ENCODE results near the gene TOMM20.

DNA sequence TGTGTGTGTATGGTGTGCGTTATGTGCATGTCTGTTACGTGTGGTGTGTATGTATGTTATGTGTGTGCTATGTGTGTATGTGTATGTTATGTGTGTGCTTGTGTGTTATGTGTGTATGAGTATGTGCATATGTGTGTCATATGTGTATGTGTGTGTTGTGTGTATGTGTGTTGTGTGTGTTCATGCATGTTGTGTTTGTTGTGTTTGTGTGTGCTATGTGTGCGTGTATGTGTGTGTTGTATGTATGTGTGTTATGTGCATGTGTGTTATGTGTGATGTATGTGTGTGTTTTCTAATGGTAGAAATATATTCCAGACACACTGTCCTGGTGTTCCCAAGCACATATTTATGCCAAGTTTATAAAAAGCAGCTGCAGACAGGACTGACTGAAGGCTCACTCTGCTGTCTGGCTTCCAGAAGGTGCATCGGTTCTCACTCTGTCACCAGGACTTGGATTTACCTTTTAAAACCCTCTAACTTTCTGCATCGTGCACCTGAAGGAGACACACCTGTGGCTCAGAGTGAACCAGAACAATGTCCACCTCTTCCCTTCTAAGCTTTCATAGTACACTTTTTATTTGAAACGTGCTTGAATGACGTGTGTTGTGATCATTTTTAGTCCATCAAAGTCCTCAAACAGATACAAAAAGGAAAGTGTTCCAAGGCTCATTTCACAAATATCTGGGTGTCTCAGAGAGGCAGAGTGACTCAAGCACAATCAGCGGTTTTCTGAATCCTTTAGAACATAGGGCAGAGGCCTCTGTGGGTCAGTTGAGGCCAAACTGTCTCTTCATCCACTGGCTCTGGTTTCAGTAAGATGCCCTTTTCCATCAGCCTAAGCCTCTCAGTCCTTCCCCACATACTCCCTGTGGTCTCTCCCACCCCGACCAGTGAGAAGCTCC lies 49.9 kb downstream of the TOMM20 start:
- TF ChIP-seq SP1 (CRISPR knock-in tag; conservative IDR thresholded peaks at IDR 0.05), result no peak
- TF ChIP-seq, protein P1, sequence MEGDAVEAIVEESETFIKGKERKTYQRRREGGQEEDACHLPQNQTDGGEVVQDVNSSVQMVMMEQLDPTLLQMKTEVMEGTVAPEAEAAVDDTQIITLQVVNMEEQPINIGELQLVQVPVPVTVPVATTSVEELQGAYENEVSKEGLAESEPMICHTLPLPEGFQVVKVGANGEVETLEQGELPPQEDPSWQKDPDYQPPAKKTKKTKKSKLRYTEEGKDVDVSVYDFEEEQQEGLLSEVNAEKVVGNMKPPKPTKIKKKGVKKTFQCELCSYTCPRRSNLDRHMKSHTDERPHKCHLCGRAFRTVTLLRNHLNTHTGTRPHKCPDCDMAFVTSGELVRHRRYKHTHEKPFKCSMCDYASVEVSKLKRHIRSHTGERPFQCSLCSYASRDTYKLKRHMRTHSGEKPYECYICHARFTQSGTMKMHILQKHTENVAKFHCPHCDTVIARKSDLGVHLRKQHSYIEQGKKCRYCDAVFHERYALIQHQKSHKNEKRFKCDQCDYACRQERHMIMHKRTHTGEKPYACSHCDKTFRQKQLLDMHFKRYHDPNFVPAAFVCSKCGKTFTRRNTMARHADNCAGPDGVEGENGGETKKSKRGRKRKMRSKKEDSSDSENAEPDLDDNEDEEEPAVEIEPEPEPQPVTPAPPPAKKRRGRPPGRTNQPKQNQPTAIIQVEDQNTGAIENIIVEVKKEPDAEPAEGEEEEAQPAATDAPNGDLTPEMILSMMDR (IDR thresholded peaks at IDR 0.05), result no peak
- TF ChIP-seq, protein P2, sequence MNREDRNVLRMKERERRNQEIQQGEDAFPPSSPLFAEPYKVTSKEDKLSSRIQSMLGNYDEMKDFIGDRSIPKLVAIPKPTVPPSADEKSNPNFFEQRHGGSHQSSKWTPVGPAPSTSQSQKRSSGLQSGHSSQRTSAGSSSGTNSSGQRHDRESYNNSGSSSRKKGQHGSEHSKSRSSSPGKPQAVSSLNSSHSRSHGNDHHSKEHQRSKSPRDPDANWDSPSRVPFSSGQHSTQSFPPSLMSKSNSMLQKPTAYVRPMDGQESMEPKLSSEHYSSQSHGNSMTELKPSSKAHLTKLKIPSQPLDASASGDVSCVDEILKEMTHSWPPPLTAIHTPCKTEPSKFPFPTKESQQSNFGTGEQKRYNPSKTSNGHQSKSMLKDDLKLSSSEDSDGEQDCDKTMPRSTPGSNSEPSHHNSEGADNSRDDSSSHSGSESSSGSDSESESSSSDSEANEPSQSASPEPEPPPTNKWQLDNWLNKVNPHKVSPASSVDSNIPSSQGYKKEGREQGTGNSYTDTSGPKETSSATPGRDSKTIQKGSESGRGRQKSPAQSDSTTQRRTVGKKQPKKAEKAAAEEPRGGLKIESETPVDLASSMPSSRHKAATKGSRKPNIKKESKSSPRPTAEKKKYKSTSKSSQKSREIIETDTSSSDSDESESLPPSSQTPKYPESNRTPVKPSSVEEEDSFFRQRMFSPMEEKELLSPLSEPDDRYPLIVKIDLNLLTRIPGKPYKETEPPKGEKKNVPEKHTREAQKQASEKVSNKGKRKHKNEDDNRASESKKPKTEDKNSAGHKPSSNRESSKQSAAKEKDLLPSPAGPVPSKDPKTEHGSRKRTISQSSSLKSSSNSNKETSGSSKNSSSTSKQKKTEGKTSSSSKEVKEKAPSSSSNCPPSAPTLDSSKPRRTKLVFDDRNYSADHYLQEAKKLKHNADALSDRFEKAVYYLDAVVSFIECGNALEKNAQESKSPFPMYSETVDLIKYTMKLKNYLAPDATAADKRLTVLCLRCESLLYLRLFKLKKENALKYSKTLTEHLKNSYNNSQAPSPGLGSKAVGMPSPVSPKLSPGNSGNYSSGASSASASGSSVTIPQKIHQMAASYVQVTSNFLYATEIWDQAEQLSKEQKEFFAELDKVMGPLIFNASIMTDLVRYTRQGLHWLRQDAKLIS (CRISPR knock-in tag; IDR thresholded peaks at IDR 0.05; ENCODE audit: borderline replicate concordance), result no peak
- TF ChIP-seq, protein P3, sequence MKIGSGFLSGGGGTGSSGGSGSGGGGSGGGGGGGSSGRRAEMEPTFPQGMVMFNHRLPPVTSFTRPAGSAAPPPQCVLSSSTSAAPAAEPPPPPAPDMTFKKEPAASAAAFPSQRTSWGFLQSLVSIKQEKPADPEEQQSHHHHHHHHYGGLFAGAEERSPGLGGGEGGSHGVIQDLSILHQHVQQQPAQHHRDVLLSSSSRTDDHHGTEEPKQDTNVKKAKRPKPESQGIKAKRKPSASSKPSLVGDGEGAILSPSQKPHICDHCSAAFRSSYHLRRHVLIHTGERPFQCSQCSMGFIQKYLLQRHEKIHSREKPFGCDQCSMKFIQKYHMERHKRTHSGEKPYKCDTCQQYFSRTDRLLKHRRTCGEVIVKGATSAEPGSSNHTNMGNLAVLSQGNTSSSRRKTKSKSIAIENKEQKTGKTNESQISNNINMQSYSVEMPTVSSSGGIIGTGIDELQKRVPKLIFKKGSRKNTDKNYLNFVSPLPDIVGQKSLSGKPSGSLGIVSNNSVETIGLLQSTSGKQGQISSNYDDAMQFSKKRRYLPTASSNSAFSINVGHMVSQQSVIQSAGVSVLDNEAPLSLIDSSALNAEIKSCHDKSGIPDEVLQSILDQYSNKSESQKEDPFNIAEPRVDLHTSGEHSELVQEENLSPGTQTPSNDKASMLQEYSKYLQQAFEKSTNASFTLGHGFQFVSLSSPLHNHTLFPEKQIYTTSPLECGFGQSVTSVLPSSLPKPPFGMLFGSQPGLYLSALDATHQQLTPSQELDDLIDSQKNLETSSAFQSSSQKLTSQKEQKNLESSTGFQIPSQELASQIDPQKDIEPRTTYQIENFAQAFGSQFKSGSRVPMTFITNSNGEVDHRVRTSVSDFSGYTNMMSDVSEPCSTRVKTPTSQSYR (CRISPR knock-in tag; IDR thresholded peaks at IDR 0.05), result no peak
- TF ChIP-seq NFYB (CRISPR knock-in tag; conservative IDR thresholded peaks at IDR 0.05; ENCODE audit: low read depth), result no peak
- TF ChIP-seq CREM (CRISPR knock-in tag; IDR thresholded peaks at IDR 0.05), result no peak
- TF ChIP-seq TEAD4 (CRISPR knock-in tag; IDR thresholded peaks at IDR 0.05), result no peak
- TF ChIP-seq, protein P4, sequence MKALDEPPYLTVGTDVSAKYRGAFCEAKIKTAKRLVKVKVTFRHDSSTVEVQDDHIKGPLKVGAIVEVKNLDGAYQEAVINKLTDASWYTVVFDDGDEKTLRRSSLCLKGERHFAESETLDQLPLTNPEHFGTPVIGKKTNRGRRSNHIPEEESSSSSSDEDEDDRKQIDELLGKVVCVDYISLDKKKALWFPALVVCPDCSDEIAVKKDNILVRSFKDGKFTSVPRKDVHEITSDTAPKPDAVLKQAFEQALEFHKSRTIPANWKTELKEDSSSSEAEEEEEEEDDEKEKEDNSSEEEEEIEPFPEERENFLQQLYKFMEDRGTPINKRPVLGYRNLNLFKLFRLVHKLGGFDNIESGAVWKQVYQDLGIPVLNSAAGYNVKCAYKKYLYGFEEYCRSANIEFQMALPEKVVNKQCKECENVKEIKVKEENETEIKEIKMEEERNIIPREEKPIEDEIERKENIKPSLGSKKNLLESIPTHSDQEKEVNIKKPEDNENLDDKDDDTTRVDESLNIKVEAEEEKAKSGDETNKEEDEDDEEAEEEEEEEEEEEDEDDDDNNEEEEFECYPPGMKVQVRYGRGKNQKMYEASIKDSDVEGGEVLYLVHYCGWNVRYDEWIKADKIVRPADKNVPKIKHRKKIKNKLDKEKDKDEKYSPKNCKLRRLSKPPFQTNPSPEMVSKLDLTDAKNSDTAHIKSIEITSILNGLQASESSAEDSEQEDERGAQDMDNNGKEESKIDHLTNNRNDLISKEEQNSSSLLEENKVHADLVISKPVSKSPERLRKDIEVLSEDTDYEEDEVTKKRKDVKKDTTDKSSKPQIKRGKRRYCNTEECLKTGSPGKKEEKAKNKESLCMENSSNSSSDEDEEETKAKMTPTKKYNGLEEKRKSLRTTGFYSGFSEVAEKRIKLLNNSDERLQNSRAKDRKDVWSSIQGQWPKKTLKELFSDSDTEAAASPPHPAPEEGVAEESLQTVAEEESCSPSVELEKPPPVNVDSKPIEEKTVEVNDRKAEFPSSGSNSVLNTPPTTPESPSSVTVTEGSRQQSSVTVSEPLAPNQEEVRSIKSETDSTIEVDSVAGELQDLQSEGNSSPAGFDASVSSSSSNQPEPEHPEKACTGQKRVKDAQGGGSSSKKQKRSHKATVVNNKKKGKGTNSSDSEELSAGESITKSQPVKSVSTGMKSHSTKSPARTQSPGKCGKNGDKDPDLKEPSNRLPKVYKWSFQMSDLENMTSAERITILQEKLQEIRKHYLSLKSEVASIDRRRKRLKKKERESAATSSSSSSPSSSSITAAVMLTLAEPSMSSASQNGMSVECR (CRISPR knock-in tag; IDR thresholded peaks at IDR 0.05; ENCODE audit: borderline replicate concordance), result no peak
- TF ChIP-seq, protein P5, sequence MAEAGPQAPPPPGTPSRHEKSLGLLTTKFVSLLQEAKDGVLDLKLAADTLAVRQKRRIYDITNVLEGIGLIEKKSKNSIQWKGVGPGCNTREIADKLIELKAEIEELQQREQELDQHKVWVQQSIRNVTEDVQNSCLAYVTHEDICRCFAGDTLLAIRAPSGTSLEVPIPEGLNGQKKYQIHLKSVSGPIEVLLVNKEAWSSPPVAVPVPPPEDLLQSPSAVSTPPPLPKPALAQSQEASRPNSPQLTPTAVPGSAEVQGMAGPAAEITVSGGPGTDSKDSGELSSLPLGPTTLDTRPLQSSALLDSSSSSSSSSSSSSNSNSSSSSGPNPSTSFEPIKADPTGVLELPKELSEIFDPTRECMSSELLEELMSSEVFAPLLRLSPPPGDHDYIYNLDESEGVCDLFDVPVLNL (CRISPR knock-in tag; IDR thresholded peaks at IDR 0.05; ENCODE audit: borderline replicate concordance, low read depth), result no peak
- TF ChIP-seq JUN (CRISPR knock-in tag; IDR thresholded peaks at IDR 0.05), result no peak
- no peak for TF ChIP-seq GABPB1 (CRISPR knock-in tag; IDR thresholded peaks at IDR 0.05)
- TF ChIP-seq ZNF121 (CRISPR knock-in tag; IDR thresholded peaks at IDR 0.05), result no peak
